SIG-M5 treated with dmso at 0.1 percent for 504 hours (cell line): ENCODE measurements around the gene ACAP3.

Experiments
- DNase-seq: peaks from one replicate; lab custom pipeline; 2025; ENCODE audit not compliant: unreplicated experiment; lab: John Stamatoyannopoulos, UW

Gene ACAP3

GRCh38 chr1:1345860-1346500, 38.2 kb upstream of the ACAP3 start:
- no peak for DNase-seq

- no peak for DNase-seq
Measured at GRCh38 chr1:1345384-1345783, 37.7 kb upstream of the ACAP3 start.

GRCh38 chr1:1344655-1345361, 37.1 kb upstream of the ACAP3 start:
- no peak for DNase-seq

- no peak for DNase-seq
Measured at GRCh38 chr1:1343811-1344421, 36.2 kb upstream of the ACAP3 start.

- no peak for DNase-seq
Measured at GRCh38 chr1:1342584-1343115, 34.9 kb upstream of the ACAP3 start.

- DNase-seq, result no peak
Measured at GRCh38 chr1:1342061-1342562, 34.4 kb upstream of the ACAP3 start.

- no peak for DNase-seq
Measured at GRCh38 chr1:1341549-1342021, 33.9 kb upstream of the ACAP3 start.

GRCh38 chr1:1340791-1341548, 33.2 kb upstream of the ACAP3 start:
- DNase-seq, result no peak

GRCh38 chr1:1340185-1340584, 32.5 kb upstream of the ACAP3 start:
- DNase-seq, result no peak

- DNase-seq, result no peak
Measured at GRCh38 chr1:1338278-1338677, 30.5 kb upstream of the ACAP3 start.

GRCh38 chr1:1337793-1338147, 30.0 kb upstream of the ACAP3 start:
- no peak for DNase-seq

- no peak for DNase-seq
Measured at GRCh38 chr1:1336931-1337792, 29.4 kb upstream of the ACAP3 start.

- no peak for DNase-seq
Measured at GRCh38 chr1:1336446-1336845, 28.7 kb upstream of the ACAP3 start.

GRCh38 chr1:1335792-1336248, 28.1 kb upstream of the ACAP3 start:
- no peak for DNase-seq

- no peak for DNase-seq
Measured at GRCh38 chr1:1335283-1335682, 27.6 kb upstream of the ACAP3 start.

- no peak for DNase-seq
Measured at GRCh38 chr1:1334835-1335234, 27.1 kb upstream of the ACAP3 start.

- DNase-seq, result no peak
Measured at GRCh38 chr1:1333551-1334241, 26.0 kb upstream of the ACAP3 start.

- DNase-seq, result no peak
Measured at GRCh38 chr1:1332774-1333480, 25.2 kb upstream of the ACAP3 start.
